Neural progenitor cell (in vitro differentiated cells): ENCODE data around the gene WIPF3. TPM values are rescaled to one million over a fixed set of nuclear protein-coding genes. Genes with fewer than 3 reads are reported as not detected.

Experiments used
- DNase-seq: peaks from one replicate; pipeline ENCODE4 v3.0.0-alpha.2; 2016; ENCODE audit warnings: low spot score
- H2AFZ ChIP-seq: fragments of 200-600 bp; sonication (generic); replicated peaks from 2 replicates; pipeline ENCODE4 v1.6.1; 2016; ENCODE audit warnings: antibody characterized with exemption
- H3F3A ChIP-seq: fragments of 200-600 bp; sonication (generic); 2 replicates; pipeline ENCODE4 v1.6.1; 2016; ENCODE audit warnings: antibody characterized with exemption, low read depth
- H3K27ac ChIP-seq: fragments of 200-600 bp; sonication (generic); 2 replicates; pipeline ENCODE4 v1.5.1; 2016; ENCODE audit warnings: mild to moderate bottlenecking
- H3K27me3 ChIP-seq: fragments of 200-600 bp; sonication (generic); 2 replicates; pipeline ENCODE4 v1.6.1; 2016; ENCODE audit warnings: mild to moderate bottlenecking, moderate library complexity
- H3K36me3 ChIP-seq: fragments of 200-600 bp; sonication (generic); 2 replicates; pipeline ENCODE4 v1.5.1; 2016
- H3K4me1 ChIP-seq: fragments of 200-600 bp; sonication (generic); 2 replicates; pipeline ENCODE4 v1.6.1; 2016; ENCODE audit warnings: mixed run types
- H3K4me2 ChIP-seq: fragments of 200-600 bp; sonication (generic); 2 replicates; pipeline ENCODE4 v1.6.1; 2016
- H3K4me3 ChIP-seq: fragments of 200-600 bp; sonication (generic); 2 replicates; pipeline ENCODE4 v1.5.1; 2016
- H3K79me2 ChIP-seq: fragments of 200-600 bp; sonication (generic); 2 replicates; pipeline ENCODE4 v1.6.1; 2016; ENCODE audit warnings: low read depth
- H3K9ac ChIP-seq: fragments of 200-600 bp; sonication (generic); 2 replicates; pipeline ENCODE4 v1.6.1; 2016
- H3K9me3 ChIP-seq: fragments of 200-600 bp; sonication (generic); 2 replicates; pipeline ENCODE4 v1.5.1; 2016; ENCODE audit warnings: low read depth
- H4K20me1 ChIP-seq: fragments of 200-600 bp; sonication (generic); 2 replicates; pipeline ENCODE4 v1.6.1; 2016; ENCODE audit warnings: low read depth
- H3K27ac Mint-ChIP-seq: 3 replicates; pipeline ENCODE4 v1.8.0; 2021; ENCODE audit warnings: mixed read lengths
- H3K27me3 Mint-ChIP-seq: 2 replicates; pipeline ENCODE4 v1.8.0; 2022; ENCODE audit warnings: low read depth, mild to moderate bottlenecking, inconsistent platforms, moderate library complexity, mixed read lengths; ENCODE audit not compliant: insufficient read depth
- H3K36me3 Mint-ChIP-seq: 3 replicates; pipeline ENCODE4 v1.8.0; 2021; ENCODE audit warnings: mixed read lengths
- H3K4me1 Mint-ChIP-seq: 3 replicates; pipeline ENCODE4 v1.8.0; 2021; ENCODE audit warnings: mixed read lengths
- H3K4me3 Mint-ChIP-seq: 3 replicates; pipeline ENCODE4 v1.8.0; 2021; ENCODE audit warnings: mild to moderate bottlenecking, moderate library complexity, mixed read lengths
- H3K9me3 Mint-ChIP-seq: 3 replicates; pipeline ENCODE4 v1.8.0; 2020; ENCODE audit warnings: mixed read lengths
- CTCF ChIP-seq: fragments of 200-600 bp; sonication (generic); IDR thresholded peaks from 2 replicates; pipeline ENCODE4 v1.5.1; 2017; ENCODE audit warnings: antibody characterized with exemption, mild to moderate bottlenecking
- EZH2 ChIP-seq: fragments of 200-600 bp; sonication (generic); IDR thresholded peaks from 2 replicates; pipeline ENCODE4 v1.6.1; 2017; ENCODE audit warnings: antibody characterized with exemption, mild to moderate bottlenecking, moderate library complexity
- EZH2phosphoT487 ChIP-seq: fragments of 200-600 bp; sonication (generic); IDR thresholded peaks from 2 replicates; pipeline ENCODE4 v1.6.1; 2017; ENCODE audit warnings: antibody characterized with exemption
- total RNA-seq: library from RNA; depleted of rRNA; stranded (reverse); fragments of >200 nt; gene quantifications from 2 replicates; pipeline ENCODE4 v1.2.3, GENCODE V29; 2015; ENCODE audit warnings: low replicate concordance

WIPF3 gene
- total RNA-seq, 1 donor from 2014 or later: 5.2 TPM

GRCh38 chr7:29798422-29798821, 7.9 kb upstream of the WIPF3 start:
- Histone ChIP-seq H3K27me3 (no peaks in the 10 kb centered on the region), H3K9me3 (no peaks in the 10 kb centered on the region), H4K20me1 (no peaks in the 10 kb centered on the region), H3K79me2 (no peaks in the 10 kb centered on the region), H3K4me3 (no peak overlapping the region), H3K36me3 (no peaks in the 10 kb centered on the region), H3K4me1 (peaks cover 13% of the 10 kb centered on the region), H3K4me2 (no peak overlapping the region), H2AFZ (no peak overlapping the region), H3F3A (peaks cover 8% of the 10 kb centered on the region), H3K27ac (no peak overlapping the region), H3K9ac (no peak overlapping the region)
- Mint-ChIP-seq H3K4me1 (peaks cover 2% of the 10 kb centered on the region), H3K4me3 (no peak overlapping the region), H3K9me3 (no peaks in the 10 kb centered on the region), H3K27me3 (peaks cover 4% of the 10 kb centered on the region), H3K36me3 (no peaks in the 10 kb centered on the region), H3K27ac (no peak overlapping the region)
- TF ChIP-seq EZH2phosphoT487: no peak
- no peak for TF ChIP-seq EZH2
- TF ChIP-seq CTCF: no peak
- no peak for DNase-seq

- no peak overlapping the region for H3K4me2 ChIP-seq
- H3K4me1 ChIP-seq: peaks cover under 1% of the 10 kb centered on the region
- no peaks in the 10 kb centered on the region for H3K36me3 ChIP-seq
- no peak overlapping the region for H3K27ac ChIP-seq
- no peak overlapping the region for H3K9ac ChIP-seq
- no peak overlapping the region for H3K27ac Mint-ChIP-seq
- peaks cover 16% of the 10 kb centered on the region for H3F3A ChIP-seq
- H2AFZ ChIP-seq: no peak overlapping the region
- H3K79me2 ChIP-seq: no peaks in the 10 kb centered on the region
- H3K27me3 ChIP-seq: peaks cover 29% of the 10 kb centered on the region
- H3K4me3 Mint-ChIP-seq: no peak overlapping the region
- no peaks in the 10 kb centered on the region for H3K9me3 Mint-ChIP-seq
- H3K4me1 Mint-ChIP-seq: no peaks in the 10 kb centered on the region
- no peaks in the 10 kb centered on the region for H3K36me3 Mint-ChIP-seq
- no peaks in the 10 kb centered on the region for H4K20me1 ChIP-seq
- TF ChIP-seq CTCF: no peak
- TF ChIP-seq EZH2: no peak
- no peak for TF ChIP-seq EZH2phosphoT487
- H3K27me3 Mint-ChIP-seq: peaks cover 17% of the 10 kb centered on the region
- H3K9me3 ChIP-seq: no peaks in the 10 kb centered on the region
- no peak for DNase-seq
- H3K4me3 ChIP-seq: no peak overlapping the region
These were observed 4.4 kb upstream of the WIPF3 start for GRCh38 chr7:29801929-29802328.

GRCh38 chr7:29805031-29805430, 1.3 kb upstream of the WIPF3 start:
- no peaks in the 10 kb centered on the region for H3K36me3 Mint-ChIP-seq
- no peaks in the 10 kb centered on the region for H3K36me3 ChIP-seq
- H2AFZ ChIP-seq: no peak overlapping the region
- peaks cover 14% of the 10 kb centered on the region for H3K4me1 ChIP-seq
- H3K27me3 Mint-ChIP-seq: peaks cover 31% of the 10 kb centered on the region
- no peaks in the 10 kb centered on the region for H3K9me3 Mint-ChIP-seq
- H3K27ac ChIP-seq: no peak overlapping the region
- peaks cover 27% of the 10 kb centered on the region for H3F3A ChIP-seq
- H3K9ac ChIP-seq: no peak overlapping the region
- H3K9me3 ChIP-seq: no peaks in the 10 kb centered on the region
- H3K27me3 ChIP-seq: peaks cover 48% of the 10 kb centered on the region
- TF ChIP-seq CTCF (no peak), EZH2phosphoT487 (no peak), EZH2 (no peak)
- no peaks in the 10 kb centered on the region for H3K79me2 ChIP-seq
- peaks cover 6% of the 10 kb centered on the region for H3K4me1 Mint-ChIP-seq
- H3K4me2 ChIP-seq: no peak overlapping the region
- no peak overlapping the region for H3K27ac Mint-ChIP-seq
- H3K4me3 ChIP-seq: no peak overlapping the region
- no peak for DNase-seq
- peaks cover 8% of the 10 kb centered on the region for H4K20me1 ChIP-seq
- H3K4me3 Mint-ChIP-seq: peak overlapping the region; percentile 83
